ENCODE data around the gene KSR2. TPM values are rescaled to one million over a fixed set of nuclear protein-coding genes. Genes with fewer than 3 reads are reported as not detected.

KSR2 gene
- total RNA-seq, 1 donor from 2014 or later = not detected

DNA sequence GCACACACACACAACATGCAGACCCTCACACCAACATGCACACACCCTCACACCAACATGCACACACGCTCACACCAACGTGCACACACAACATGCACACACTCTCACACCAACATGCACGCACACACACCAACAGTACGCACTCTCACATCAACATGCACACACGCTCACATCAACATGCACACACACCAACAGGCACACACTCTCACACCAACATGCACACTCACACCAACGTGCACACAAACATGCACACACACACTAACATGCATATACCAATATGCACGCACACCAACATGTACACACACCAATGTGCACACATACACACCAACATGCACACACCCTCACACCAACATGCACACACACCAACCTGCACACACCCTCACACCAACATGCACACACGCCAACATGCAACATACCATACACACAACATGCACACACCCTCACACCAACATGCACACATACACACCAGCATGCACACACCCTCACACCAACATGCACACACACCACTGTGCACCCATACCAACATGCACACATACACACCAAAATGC is 175.8 kb downstream of the KSR2 start:
- no peak for DNase-seq
- Histone ChIP-seq H3K4me1 (no peaks in the 10 kb centered on the region), H3K36me3 (no peaks in the 10 kb centered on the region), H3K27ac (replicated peaks) (no peak overlapping the region), H3K27me3 (ENCODE audit: low read depth) (peaks cover 46% of the 10 kb centered on the region), H3K9me3 (replicated peaks) (no peaks in the 10 kb centered on the region), H3K4me3 (no peak overlapping the region)
- intact Hi-C loops (cut with micrococcal nuclease) = no loop called here
- TF ChIP-seq, protein P1, sequence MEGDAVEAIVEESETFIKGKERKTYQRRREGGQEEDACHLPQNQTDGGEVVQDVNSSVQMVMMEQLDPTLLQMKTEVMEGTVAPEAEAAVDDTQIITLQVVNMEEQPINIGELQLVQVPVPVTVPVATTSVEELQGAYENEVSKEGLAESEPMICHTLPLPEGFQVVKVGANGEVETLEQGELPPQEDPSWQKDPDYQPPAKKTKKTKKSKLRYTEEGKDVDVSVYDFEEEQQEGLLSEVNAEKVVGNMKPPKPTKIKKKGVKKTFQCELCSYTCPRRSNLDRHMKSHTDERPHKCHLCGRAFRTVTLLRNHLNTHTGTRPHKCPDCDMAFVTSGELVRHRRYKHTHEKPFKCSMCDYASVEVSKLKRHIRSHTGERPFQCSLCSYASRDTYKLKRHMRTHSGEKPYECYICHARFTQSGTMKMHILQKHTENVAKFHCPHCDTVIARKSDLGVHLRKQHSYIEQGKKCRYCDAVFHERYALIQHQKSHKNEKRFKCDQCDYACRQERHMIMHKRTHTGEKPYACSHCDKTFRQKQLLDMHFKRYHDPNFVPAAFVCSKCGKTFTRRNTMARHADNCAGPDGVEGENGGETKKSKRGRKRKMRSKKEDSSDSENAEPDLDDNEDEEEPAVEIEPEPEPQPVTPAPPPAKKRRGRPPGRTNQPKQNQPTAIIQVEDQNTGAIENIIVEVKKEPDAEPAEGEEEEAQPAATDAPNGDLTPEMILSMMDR (IDR thresholded peaks at IDR 0.05; ENCODE audit: borderline replicate concordance) = no peak

DNA sequence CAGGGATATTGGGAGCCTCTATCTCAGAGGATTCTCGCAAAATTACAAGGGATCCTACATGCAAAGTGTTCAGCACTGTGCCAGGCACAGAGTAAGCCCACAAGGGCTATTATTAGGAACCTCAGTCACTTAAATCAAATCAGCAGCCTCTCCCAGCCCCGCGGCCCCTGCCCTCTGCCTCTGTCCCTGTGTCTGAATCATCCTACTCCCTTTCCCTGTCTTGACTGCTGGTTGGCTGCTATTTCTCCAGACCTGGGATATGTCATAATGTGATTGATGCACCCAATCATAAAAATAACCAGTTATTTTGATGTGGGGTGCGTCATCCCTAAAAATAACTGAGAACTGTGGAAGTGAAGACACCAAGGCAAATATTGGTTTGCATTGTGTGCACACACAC is 176.3 kb downstream of the KSR2 start:
- no peak overlapping the region for H3K27ac ChIP-seq (replicated peaks)
- no peaks in the 10 kb centered on the region for H3K4me1 ChIP-seq
- no peak for DNase-seq
- H3K27me3 ChIP-seq (ENCODE audit: low read depth) = peaks cover 46% of the 10 kb centered on the region
- H3K4me3 ChIP-seq = no peak overlapping the region
- TF ChIP-seq, protein P1 (IDR thresholded peaks at IDR 0.05; ENCODE audit: borderline replicate concordance) = no peak
- no peaks in the 10 kb centered on the region for H3K36me3 ChIP-seq
- H3K9me3 ChIP-seq (replicated peaks) = no peaks in the 10 kb centered on the region
- intact Hi-C loops (cut with micrococcal nuclease) = no loop called here

DNA sequence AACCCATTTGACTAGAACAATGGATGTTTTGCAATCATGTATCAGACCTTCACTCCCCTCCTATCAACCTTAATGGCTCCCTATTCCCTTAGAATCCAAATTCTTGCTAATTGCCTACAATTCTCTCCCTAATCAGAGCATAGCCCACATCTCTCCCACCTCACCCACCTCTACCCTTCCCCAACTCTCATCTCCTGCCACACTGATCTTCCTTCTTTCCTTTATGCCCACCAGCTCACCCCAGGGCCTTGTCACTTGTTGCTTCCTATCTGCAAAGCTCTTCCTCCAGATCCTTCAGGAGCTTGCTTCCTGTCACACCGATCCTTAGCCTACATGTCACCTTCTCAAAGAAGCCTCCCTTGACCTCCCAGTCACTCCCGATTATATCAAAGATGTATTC is 177.8 kb downstream of the KSR2 start:
- TF ChIP-seq, protein P1 (IDR thresholded peaks at IDR 0.05; ENCODE audit: borderline replicate concordance) = no peak
- Histone ChIP-seq H3K27ac (replicated peaks) (no peak overlapping the region), H3K9me3 (replicated peaks) (no peaks in the 10 kb centered on the region), H3K36me3 (no peaks in the 10 kb centered on the region), H3K27me3 (ENCODE audit: low read depth) (peaks cover 44% of the 10 kb centered on the region), H3K4me1 (no peaks in the 10 kb centered on the region), H3K4me3 (no peak overlapping the region)
- intact Hi-C loops (cut with micrococcal nuclease) = no loop called here
- DNase-seq = no peak

DNA sequence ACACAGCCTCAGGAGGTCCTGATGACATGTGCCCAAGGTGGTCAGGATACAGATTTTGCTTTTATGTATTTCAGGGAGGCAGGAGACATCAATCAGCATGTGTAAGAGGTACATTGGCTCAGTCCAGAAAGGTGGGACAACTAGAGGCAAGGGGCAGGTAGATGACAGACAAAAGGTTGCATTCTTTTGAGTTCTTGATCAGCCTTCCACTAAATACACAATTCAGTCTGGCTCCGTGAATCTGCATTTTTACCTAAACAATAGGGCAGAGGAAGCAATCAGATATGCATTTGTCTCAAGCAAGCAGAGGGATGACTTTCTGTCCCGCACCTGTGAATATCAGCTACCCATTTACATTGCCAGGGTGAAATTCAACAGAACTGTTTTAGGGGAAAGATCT is 178.6 kb downstream of the KSR2 start:
- Histone ChIP-seq H3K27me3 (ENCODE audit: low read depth) (peaks cover 38% of the 10 kb centered on the region), H3K36me3 (no peaks in the 10 kb centered on the region), H3K27ac (replicated peaks) (no peak overlapping the region), H3K9me3 (replicated peaks) (no peaks in the 10 kb centered on the region), H3K4me1 (no peaks in the 10 kb centered on the region), H3K4me3 (no peak overlapping the region)
- TF ChIP-seq, protein P1 (IDR thresholded peaks at IDR 0.05; ENCODE audit: borderline replicate concordance) = no peak
- DNase-seq = no peak
- intact Hi-C loops (cut with micrococcal nuclease) = no loop called here

DNA sequence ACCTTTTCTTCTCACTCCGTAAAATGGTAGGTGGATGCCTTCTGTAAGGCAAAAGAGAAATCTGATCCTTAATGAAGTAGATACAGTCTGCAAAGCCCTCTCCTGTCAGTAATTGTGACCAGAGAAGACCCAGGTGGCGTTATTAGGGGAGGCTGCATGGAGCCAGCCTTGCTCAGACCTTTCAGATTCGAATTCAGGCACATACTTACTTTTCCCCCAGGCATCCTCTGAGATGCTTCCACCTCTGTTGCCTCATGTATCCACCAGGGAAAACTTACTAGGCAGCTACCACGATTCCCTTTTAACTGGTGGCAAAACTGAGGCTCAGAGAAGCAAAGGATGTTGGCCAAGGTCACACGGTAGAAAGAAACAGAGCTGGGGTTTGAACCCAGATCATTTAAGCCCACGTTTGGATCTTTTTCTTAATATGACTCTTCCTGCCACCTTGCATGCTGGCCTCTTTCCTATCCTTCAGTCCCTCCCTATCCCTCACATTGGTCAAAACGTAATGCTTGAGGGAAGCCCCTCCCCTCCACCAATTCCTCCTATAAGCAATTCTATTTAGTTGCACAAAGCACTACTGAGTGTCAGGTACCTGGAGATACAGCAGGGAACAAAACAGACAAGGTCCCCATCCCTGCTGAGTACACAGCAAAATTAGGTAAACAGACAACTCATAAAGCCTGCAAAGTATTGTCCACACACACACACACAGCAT is 179.4 kb downstream of the KSR2 start:
- no peak overlapping the region for H3K27ac ChIP-seq (replicated peaks)
- H3K9me3 ChIP-seq (replicated peaks) = no peaks in the 10 kb centered on the region
- intact Hi-C loops (cut with micrococcal nuclease) = no loop called here
- H3K36me3 ChIP-seq = no peaks in the 10 kb centered on the region
- H3K4me1 ChIP-seq = no peaks in the 10 kb centered on the region
- no peak for DNase-seq
- H3K4me3 ChIP-seq = no peak overlapping the region
- peaks cover 37% of the 10 kb centered on the region for H3K27me3 ChIP-seq (ENCODE audit: low read depth)
- TF ChIP-seq, protein P1 (IDR thresholded peaks at IDR 0.05; ENCODE audit: borderline replicate concordance) = no peak
